ENCODE measurements around the gene CTBP2.

DNA sequence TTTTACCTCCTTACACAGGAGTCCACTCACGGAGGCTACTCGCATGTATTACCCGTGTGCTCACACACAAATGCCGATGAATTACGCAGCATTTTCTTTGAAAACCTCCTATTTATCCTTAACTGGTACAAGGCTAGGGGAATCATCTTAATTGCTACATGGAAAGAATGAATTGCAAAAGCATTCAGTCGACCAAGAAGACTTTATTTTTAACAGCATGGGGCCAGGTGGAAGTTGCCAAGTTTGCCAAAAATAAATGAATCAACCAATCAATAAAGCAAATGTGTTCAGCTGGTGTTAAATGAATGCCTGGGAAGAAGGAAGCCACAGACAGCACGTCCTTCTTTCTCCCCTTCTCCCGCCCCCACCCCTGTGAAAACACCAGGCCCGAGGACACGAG lies 55.8 kb downstream of the CTBP2 start:
- TF ChIP-seq, protein P1, sequence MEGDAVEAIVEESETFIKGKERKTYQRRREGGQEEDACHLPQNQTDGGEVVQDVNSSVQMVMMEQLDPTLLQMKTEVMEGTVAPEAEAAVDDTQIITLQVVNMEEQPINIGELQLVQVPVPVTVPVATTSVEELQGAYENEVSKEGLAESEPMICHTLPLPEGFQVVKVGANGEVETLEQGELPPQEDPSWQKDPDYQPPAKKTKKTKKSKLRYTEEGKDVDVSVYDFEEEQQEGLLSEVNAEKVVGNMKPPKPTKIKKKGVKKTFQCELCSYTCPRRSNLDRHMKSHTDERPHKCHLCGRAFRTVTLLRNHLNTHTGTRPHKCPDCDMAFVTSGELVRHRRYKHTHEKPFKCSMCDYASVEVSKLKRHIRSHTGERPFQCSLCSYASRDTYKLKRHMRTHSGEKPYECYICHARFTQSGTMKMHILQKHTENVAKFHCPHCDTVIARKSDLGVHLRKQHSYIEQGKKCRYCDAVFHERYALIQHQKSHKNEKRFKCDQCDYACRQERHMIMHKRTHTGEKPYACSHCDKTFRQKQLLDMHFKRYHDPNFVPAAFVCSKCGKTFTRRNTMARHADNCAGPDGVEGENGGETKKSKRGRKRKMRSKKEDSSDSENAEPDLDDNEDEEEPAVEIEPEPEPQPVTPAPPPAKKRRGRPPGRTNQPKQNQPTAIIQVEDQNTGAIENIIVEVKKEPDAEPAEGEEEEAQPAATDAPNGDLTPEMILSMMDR (IDR thresholded peaks at IDR 0.05), result no peak
- no peak for TF ChIP-seq TEAD4 (CRISPR knock-in tag; IDR thresholded peaks at IDR 0.05)
- TF ChIP-seq ZNF232 (CRISPR knock-in tag; IDR thresholded peaks at IDR 0.05), result no peak
- TF ChIP-seq CREB1 (CRISPR knock-in tag; IDR thresholded peaks at IDR 0.05), result no peak
- TF ChIP-seq ZBTB21 (CRISPR knock-in tag; IDR thresholded peaks at IDR 0.05; ENCODE audit: borderline replicate concordance), result no peak
- no peak for TF ChIP-seq FOXJ3 (CRISPR knock-in tag; IDR thresholded peaks at IDR 0.05; ENCODE audit: borderline replicate concordance)
- TF ChIP-seq ZNF121 (CRISPR knock-in tag; IDR thresholded peaks at IDR 0.05), result no peak
- TF ChIP-seq, protein P2, sequence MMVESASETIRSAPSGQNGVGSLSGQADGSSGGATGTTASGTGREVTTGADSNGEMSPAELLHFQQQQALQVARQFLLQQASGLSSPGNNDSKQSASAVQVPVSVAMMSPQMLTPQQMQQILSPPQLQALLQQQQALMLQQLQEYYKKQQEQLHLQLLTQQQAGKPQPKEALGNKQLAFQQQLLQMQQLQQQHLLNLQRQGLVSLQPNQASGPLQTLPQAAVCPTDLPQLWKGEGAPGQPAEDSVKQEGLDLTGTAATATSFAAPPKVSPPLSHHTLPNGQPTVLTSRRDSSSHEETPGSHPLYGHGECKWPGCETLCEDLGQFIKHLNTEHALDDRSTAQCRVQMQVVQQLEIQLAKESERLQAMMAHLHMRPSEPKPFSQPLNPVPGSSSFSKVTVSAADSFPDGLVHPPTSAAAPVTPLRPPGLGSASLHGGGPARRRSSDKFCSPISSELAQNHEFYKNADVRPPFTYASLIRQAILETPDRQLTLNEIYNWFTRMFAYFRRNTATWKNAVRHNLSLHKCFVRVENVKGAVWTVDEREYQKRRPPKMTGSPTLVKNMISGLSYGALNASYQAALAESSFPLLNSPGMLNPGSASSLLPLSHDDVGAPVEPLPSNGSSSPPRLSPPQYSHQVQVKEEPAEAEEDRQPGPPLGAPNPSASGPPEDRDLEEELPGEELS (CRISPR knock-in tag; IDR thresholded peaks at IDR 0.05), result no peak
- TF ChIP-seq TEAD1 (CRISPR knock-in tag; IDR thresholded peaks at IDR 0.05), result no peak
- TF ChIP-seq JUN (CRISPR knock-in tag; IDR thresholded peaks at IDR 0.05), result no peak
- TF ChIP-seq JAZF1 (CRISPR knock-in tag; IDR thresholded peaks at IDR 0.05), result no peak

Measured in WTC11 (cell line).